ELF-1 (cell line): ENCODE measurements around the gene TEX44.

ENCODE experiments used
- DNase-seq: peaks from one replicate; pipeline ENCODE4 v3.0.0-alpha.2; 2016; ENCODE audit warnings: low read depth, low spot score

Gene TEX44

DNA sequence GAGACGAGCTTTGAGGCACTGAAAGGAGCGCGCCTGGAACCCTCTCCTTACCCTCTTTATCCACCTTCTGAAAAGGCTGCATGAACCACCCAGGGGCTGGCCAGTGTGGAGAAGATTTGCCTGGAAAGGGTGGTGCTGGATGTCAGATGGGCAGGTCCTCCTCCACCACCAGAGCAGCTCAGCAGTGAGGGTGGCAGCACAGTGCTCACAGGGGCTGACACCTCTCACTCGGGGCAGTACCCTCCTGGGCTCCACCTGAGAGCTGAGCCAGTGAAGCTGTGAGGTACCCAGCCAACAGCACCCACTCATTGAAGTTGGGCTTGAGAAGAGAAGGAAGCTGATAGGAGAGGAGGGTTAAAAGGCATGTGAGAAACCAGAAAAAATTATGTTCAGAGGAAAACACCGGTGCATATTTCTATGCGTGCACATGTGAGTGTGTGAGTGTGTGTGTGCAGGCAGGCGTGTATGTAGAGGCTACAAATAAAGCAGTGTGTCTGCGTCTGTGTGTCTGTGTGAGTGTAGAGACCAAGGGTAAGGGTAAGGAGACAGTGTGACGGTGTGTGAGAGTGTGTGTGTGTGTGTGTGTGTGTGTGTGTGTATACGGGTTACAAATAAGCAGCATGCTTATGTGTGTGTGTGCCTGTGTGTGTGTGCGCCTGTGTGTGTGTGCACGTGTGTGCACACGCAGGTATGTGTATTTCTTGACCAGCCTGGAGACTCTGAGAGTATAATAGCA lies 40.7 kb downstream of the TEX44 start:
- no peak for DNase-seq

DNA sequence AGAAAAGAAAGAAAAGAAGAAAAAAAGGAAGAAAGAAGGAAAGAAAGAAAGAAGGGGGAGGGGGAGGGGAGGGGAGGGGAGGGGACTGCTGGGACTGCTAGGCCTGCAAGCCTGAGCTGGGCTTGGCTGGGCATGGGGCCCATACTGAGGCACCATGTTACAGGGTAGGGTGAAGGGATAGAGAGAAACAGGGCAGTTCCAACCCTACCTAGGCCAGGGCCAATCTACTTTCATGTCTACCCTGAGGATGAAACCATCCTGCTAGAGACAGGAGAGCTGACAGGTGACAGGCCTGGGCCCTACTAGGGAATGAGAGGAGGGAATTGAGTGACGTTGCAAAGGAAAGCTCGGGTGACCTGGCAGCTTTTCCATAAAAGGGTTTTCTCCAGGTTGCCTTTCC lies 41.7 kb downstream of the TEX44 start:
- no peak for DNase-seq

- DNase-seq = no peak
Measured at GRCh38 chr2:231634951-231635875, 42.5 kb downstream of the TEX44 start.

GRCh38 chr2:231640241-231640640 lies 47.6 kb downstream of the TEX44 start:
- DNase-seq = no peak

- peak; percentile 36 for DNase-seq
Measured at GRCh38 chr2:231640641-231641111, 48.0 kb downstream of the TEX44 start.

- peak; percentile 95 for DNase-seq
Measured at GRCh38 chr2:231642631-231643494, 50.2 kb downstream of the TEX44 start.

GRCh38 chr2:231643495-231643888 lies 50.8 kb downstream of the TEX44 start:
- DNase-seq = no peak
